Smooth muscle cell (in vitro differentiated cells): ENCODE results near the gene C1orf35. TPM values are rescaled to one million over a fixed set of nuclear protein-coding genes. Genes with fewer than 3 reads are reported as not detected.

ENCODE experiments used
- DNase-seq: peaks from one replicate; lab custom pipeline; 2025; ENCODE audit not compliant: unreplicated experiment; lab: John Stamatoyannopoulos, UW
- H2AFZ ChIP-seq: fragments of 200-600 bp; sonication (generic); 2 replicates; pipeline ENCODE4 v1.6.0; 2016; ENCODE audit warnings: antibody characterized with exemption, low read depth, mild to moderate bottlenecking
- H3F3A ChIP-seq: fragments of 200-600 bp; sonication (generic); 2 replicates; pipeline ENCODE4 v1.6.0; 2017; ENCODE audit warnings: antibody characterized with exemption, low read depth
- H3K27ac ChIP-seq: fragments of 200-600 bp; sonication (generic); 2 replicates; pipeline ENCODE4 v1.5.1; 2016; ENCODE audit warnings: low read depth, mild to moderate bottlenecking
- H3K27me3 ChIP-seq: fragments of 200-600 bp; sonication (generic); 2 replicates; pipeline ENCODE4 v1.6.1; 2016; ENCODE audit warnings: low read depth, mild to moderate bottlenecking
- H3K36me3 ChIP-seq: fragments of 200-600 bp; sonication (generic); 2 replicates; pipeline ENCODE4 v1.5.1; 2016; ENCODE audit warnings: low read depth
- H3K4me1 ChIP-seq: fragments of 200-600 bp; sonication (generic); 2 replicates; pipeline ENCODE4 v1.5.1; 2016; ENCODE audit warnings: low read depth
- H3K4me2 ChIP-seq: fragments of 200-600 bp; sonication (generic); 2 replicates; pipeline ENCODE4 v1.6.0; 2016; ENCODE audit warnings: mild to moderate bottlenecking
- H3K4me3 ChIP-seq: fragments of 200-600 bp; sonication (generic); 2 replicates; pipeline ENCODE4 v1.5.1; 2016; ENCODE audit warnings: mild to moderate bottlenecking
- H3K79me2 ChIP-seq: fragments of 200-600 bp; sonication (generic); 2 replicates; pipeline ENCODE4 v1.6.0; 2016; ENCODE audit warnings: low read depth, mild to moderate bottlenecking
- H3K9ac ChIP-seq: fragments of 200-600 bp; sonication (generic); 2 replicates; pipeline ENCODE4 v1.6.0; 2016; ENCODE audit warnings: low read depth
- H3K9me3 ChIP-seq: fragments of 200-600 bp; sonication (generic); replicated peaks from 2 replicates; pipeline ENCODE4 v1.5.1; 2016; ENCODE audit warnings: low read depth
- H4K20me1 ChIP-seq: fragments of 200-600 bp; sonication (generic); 2 replicates; pipeline ENCODE4 v1.6.0; 2016; ENCODE audit warnings: low read depth
- WGBS: methylation state at CpG from one replicate; pipeline ENCODE4 v1.1.7; 2016; ENCODE audit warnings: low lambda C conversion rate; 5-methylcytosine and 5-hydroxymethylcytosine counted together
- polyA plus RNA-seq: library from polyadenylated mRNA; unstranded; fragments of >200 nt; fragmentation: Nextera tagmentation; extraction: Ambion mirVana; gene quantifications from 2 replicates; pipeline ENCODE4 v1.2.1, GENCODE V29; 2016
- total RNA-seq: library from RNA; depleted of rRNA; stranded (reverse); fragments of >200 nt; gene quantifications from 2 replicates; pipeline ENCODE4 v1.2.3, GENCODE V29; 2014
- TF ChIP-seq, protein P1 (sequence below): fragments of 200-600 bp; sonication (generic); IDR thresholded peaks from 2 replicates; pipeline ENCODE4 v1.5.1; 2017; ENCODE audit warnings: borderline replicate concordance, mild to moderate bottlenecking, antibody characterized with exemption; ENCODE audit not compliant: insufficient read depth, poor library complexity, severe bottlenecking

C1orf35 gene
- total and polyA plus RNA-seq, 2 experiments from 2014 or later, result 7.6 to 18.7 TPM

DNA sequence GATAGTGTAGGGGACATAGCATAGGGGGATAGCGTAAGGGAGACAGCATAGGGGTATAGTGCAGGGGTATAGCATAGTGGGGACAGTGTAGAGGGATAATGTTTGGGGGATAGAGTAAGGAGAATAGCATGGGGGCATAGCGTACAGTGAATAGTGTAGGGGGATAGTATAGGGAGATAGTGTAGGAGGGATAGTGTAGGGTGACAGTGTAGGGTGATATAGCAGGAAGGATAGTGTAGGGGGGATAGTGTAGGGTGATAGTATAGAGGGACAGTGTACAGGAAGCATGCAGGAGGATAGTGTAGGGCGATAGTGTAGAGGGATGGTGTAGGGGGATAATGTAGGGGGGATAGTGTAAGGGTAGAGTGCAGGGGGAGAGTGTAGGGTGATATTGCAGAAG is 32.3 kb downstream of the C1orf35 start:
- Histone ChIP-seq H3K4me1 (peaks cover 6% of the 10 kb centered on the region), H3K4me3 (no peak overlapping the region), H3K27ac (no peak overlapping the region), H3K9ac (no peak overlapping the region), H3K9me3 (no peaks in the 10 kb centered on the region), H3K36me3 (no peaks in the 10 kb centered on the region), H3K27me3 (peaks cover 25% of the 10 kb centered on the region), H3F3A (no peaks in the 10 kb centered on the region), H4K20me1 (peaks cover 20% of the 10 kb centered on the region), H3K4me2 (no peak overlapping the region), H3K79me2 (no peaks in the 10 kb centered on the region), H2AFZ (no peak overlapping the region)
- TF ChIP-seq, protein P1, sequence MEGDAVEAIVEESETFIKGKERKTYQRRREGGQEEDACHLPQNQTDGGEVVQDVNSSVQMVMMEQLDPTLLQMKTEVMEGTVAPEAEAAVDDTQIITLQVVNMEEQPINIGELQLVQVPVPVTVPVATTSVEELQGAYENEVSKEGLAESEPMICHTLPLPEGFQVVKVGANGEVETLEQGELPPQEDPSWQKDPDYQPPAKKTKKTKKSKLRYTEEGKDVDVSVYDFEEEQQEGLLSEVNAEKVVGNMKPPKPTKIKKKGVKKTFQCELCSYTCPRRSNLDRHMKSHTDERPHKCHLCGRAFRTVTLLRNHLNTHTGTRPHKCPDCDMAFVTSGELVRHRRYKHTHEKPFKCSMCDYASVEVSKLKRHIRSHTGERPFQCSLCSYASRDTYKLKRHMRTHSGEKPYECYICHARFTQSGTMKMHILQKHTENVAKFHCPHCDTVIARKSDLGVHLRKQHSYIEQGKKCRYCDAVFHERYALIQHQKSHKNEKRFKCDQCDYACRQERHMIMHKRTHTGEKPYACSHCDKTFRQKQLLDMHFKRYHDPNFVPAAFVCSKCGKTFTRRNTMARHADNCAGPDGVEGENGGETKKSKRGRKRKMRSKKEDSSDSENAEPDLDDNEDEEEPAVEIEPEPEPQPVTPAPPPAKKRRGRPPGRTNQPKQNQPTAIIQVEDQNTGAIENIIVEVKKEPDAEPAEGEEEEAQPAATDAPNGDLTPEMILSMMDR, result no peak
- no peak for DNase-seq
- WGBS, result 76% methylated on average over 3 of the region's 3 CpGs

DNA sequence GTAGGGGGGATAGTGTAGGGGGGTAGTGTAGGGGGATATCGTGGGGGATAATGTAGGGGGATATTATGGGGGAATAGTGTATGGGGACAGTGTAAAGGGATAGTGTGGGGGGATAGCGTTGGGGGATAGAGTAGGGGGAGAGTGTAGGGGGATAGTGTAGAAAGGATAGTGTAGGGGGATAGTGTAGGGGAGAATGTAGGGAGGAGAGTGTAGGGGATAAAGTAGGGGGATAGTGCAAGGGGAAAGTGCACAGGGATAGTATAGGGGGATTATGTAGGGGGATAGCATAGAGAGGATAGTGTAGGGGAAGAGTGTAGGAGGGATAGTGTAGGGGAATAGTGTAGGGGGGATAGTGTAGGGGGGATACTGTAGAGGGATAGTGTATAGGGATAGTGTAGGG is 33.0 kb downstream of the C1orf35 start:
- peaks cover 25% of the 10 kb centered on the region for H3K27me3 ChIP-seq
- no peaks in the 10 kb centered on the region for H3K79me2 ChIP-seq
- TF ChIP-seq, protein P1, result no peak
- H4K20me1 ChIP-seq, result peaks cover 13% of the 10 kb centered on the region
- no peak for DNase-seq
- H3K9ac ChIP-seq, result no peak overlapping the region
- H3K4me1 ChIP-seq, result peaks cover 6% of the 10 kb centered on the region
- no peak overlapping the region for H3K4me3 ChIP-seq
- no peak overlapping the region for H3K27ac ChIP-seq
- H3K4me2 ChIP-seq, result no peak overlapping the region
- H3K36me3 ChIP-seq, result no peaks in the 10 kb centered on the region
- 31% methylated on average over 2 of the region's 2 CpGs for WGBS
- no peaks in the 10 kb centered on the region for H3K9me3 ChIP-seq
- no peaks in the 10 kb centered on the region for H3F3A ChIP-seq
- no peak overlapping the region for H2AFZ ChIP-seq

DNA sequence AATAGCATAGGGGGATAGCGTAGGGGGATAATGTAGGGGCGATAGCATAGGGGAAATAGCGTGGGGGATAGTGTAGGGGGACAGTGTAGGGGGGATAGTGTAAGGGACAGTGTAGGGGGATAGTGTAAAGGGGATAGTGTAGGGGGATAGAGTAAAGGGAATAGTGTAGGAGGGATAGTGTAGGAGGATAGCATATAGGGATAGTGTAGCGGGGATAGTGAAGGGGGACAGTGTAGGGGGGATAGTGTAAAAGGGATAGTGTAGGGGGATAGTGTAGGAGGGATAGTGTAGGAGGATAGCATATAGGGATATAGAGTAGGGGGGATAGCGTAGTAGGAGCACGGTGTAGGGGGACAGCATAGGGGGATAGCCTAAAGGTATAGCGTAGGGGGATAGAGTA is 34.8 kb downstream of the C1orf35 start:
- Histone ChIP-seq H3K9ac (no peak overlapping the region), H3K4me1 (no peaks in the 10 kb centered on the region), H3K9me3 (no peaks in the 10 kb centered on the region), H2AFZ (no peak overlapping the region), H3K4me3 (no peak overlapping the region), H4K20me1 (no peaks in the 10 kb centered on the region), H3K79me2 (no peaks in the 10 kb centered on the region), H3K4me2 (no peak overlapping the region), H3F3A (no peaks in the 10 kb centered on the region), H3K27me3 (peaks cover 25% of the 10 kb centered on the region), H3K36me3 (no peaks in the 10 kb centered on the region), H3K27ac (no peak overlapping the region)
- 82% methylated on average over 5 of the region's 7 CpGs for WGBS
- DNase-seq, result no peak
- TF ChIP-seq, protein P1, result no peak

DNA sequence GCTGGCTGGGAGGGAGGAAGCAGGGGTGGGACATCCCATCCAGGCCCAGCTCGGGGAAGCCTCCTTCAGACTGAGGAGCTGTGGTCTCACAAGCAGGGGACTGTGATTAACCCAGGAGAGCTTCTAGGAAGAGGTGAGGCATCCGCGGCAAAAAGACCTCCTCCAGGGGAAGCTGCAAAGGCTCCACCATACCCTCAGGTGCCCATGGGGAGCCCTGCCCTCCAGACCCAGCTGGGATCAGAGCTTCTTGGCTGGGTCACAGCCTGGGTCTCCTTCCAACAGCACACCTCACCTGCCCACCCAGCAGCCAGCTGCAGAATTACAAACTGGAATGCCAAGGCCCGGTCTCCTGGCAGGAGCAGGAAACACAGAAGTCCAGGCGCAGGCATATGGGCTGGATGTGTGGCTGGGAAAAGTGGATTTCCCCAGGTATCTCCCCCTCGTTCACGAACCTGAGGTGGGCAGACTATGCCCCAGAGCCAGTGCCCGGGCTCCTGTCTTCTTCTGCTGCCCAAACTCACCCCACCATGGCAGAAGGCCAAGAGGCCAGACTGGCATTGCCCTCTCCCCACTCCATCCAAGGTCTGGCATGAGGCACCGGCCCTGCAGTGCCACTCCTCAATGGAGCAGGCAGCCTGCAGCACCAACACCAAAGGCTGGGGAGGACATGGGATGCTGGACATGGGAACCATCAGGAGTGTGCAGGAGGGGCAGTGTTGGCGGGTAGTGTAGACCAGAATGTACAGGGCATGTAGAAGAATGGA is 36.1 kb downstream of the C1orf35 start:
- H3K4me3 ChIP-seq, result no peak overlapping the region
- 75% methylated on average over 10 of the region's 10 CpGs for WGBS
- no peaks in the 10 kb centered on the region for H3K9me3 ChIP-seq
- no peak overlapping the region for H3K27ac ChIP-seq
- H2AFZ ChIP-seq, result no peak overlapping the region
- no peaks in the 10 kb centered on the region for H3K4me1 ChIP-seq
- no peaks in the 10 kb centered on the region for H3K36me3 ChIP-seq
- DNase-seq, result no peak
- H3F3A ChIP-seq, result no peaks in the 10 kb centered on the region
- H4K20me1 ChIP-seq, result no peaks in the 10 kb centered on the region
- H3K27me3 ChIP-seq, result peaks cover 25% of the 10 kb centered on the region
- no peaks in the 10 kb centered on the region for H3K79me2 ChIP-seq
- H3K4me2 ChIP-seq, result no peak overlapping the region
- TF ChIP-seq, protein P1, result no peak
- H3K9ac ChIP-seq, result no peak overlapping the region
